ENCODE data around the gene MATN1.
A peak's percentile ranks its signal among the peaks of the same experiment; 100 is the strongest.

The MATN1 gene

DNA sequence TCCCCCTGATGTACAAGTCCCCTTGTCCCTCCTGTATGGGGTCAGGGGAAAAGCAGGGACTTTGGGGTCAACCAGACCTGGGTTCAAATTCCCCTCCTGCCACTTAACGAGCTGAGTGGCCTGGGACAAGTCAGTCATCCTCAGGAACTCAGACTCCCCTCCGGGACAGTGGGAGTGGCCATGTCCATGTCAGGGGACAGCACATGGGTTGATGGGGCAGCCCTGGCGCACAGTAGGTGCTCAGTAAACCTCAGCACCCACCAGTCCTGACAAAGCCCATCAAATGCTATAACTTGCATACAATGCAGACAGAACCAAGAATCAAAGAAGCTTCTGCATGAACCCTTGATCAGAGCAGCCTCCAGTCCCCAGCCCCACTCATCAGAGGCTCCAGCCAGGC, 30.0 kb downstream of the MATN1 start:
- DNase-seq, result no peak
- Histone ChIP-seq H3K36me3 (no peaks in the 10 kb centered on the region), H3K9me3 (ENCODE audit: severe bottlenecking) (no peaks in the 10 kb centered on the region), H3K27me3 (ENCODE audit: insufficient read depth, low read depth, severe bottlenecking) (no peaks in the 10 kb centered on the region), H3K4me3 (ENCODE audit: low read depth, low read length) (no peak overlapping the region), H3K27ac (no peak overlapping the region)
- TF ChIP-seq, protein P1, sequence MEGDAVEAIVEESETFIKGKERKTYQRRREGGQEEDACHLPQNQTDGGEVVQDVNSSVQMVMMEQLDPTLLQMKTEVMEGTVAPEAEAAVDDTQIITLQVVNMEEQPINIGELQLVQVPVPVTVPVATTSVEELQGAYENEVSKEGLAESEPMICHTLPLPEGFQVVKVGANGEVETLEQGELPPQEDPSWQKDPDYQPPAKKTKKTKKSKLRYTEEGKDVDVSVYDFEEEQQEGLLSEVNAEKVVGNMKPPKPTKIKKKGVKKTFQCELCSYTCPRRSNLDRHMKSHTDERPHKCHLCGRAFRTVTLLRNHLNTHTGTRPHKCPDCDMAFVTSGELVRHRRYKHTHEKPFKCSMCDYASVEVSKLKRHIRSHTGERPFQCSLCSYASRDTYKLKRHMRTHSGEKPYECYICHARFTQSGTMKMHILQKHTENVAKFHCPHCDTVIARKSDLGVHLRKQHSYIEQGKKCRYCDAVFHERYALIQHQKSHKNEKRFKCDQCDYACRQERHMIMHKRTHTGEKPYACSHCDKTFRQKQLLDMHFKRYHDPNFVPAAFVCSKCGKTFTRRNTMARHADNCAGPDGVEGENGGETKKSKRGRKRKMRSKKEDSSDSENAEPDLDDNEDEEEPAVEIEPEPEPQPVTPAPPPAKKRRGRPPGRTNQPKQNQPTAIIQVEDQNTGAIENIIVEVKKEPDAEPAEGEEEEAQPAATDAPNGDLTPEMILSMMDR (IDR thresholded peaks at IDR 0.05; ENCODE audit: low read depth, low read length), result no peak

DNA sequence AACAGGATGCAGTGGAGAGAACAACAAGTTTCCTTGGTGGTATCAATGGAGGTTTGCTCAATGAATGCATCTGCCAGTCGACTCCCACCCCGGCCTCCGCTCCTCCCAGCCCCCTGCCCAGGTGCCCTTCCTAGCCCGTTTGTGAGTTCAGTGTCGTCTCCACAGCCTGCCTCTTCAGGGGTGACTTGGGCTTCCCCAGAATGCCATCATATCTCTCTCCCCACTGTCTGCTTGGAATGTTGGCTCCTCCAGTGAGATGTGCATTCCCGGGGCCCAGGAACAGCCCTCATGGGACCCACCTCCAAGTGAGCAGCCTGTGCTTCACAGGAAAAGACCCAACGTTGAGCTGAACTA, 30.5 kb downstream of the MATN1 start:
- no peak overlapping the region for H3K27ac ChIP-seq
- DNase-seq, result no peak
- TF ChIP-seq, protein P1 (IDR thresholded peaks at IDR 0.05; ENCODE audit: low read depth, low read length), result no peak
- H3K4me3 ChIP-seq (ENCODE audit: low read depth, low read length), result no peak overlapping the region
- H3K9me3 ChIP-seq (ENCODE audit: severe bottlenecking), result no peaks in the 10 kb centered on the region
- no peaks in the 10 kb centered on the region for H3K27me3 ChIP-seq (ENCODE audit: insufficient read depth, low read depth, severe bottlenecking)
- no peaks in the 10 kb centered on the region for H3K36me3 ChIP-seq

DNA sequence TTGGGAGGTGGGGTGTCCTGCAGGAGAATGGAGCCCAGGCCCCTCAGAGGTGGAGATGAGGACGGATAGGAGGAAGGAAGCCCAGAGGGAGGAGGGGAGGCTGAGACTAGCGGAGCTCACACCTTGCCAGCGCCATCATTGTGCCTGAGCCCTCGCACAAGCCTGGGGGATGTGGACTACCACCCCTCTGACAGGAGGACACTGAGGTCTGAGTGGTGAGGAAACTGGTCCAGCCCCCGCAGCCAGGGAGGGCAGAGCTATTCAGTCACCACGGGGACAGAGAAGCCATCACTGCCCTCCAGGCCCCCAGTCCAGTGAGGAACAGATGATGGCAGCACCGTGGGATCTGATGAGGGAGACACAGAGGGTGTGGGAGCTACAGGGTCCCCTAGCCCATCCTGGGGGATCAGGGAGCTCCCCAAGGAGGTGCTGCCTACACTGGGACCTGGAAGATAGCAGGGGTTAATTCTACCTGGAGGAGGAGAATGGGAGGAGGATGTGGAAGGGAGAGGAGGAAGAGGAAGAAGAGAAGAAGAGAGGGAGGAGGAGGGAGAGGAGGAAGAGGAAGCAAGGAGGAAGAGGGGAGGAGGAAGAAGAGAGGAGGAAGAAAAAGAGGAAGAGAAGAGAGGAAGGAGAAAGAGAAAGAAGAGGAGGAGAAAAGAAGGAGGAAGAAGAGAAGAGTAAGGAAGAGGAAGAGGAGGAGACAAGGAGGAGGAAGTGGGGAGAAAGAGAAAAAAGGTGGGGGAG, 31.0 kb downstream of the MATN1 start:
- TF ChIP-seq, protein P1 (IDR thresholded peaks at IDR 0.05; ENCODE audit: low read depth, low read length), result no peak
- Histone ChIP-seq H3K4me3 (ENCODE audit: low read depth, low read length) (no peak overlapping the region), H3K27me3 (ENCODE audit: insufficient read depth, low read depth, severe bottlenecking) (no peaks in the 10 kb centered on the region), H3K27ac (no peak overlapping the region), H3K36me3 (no peaks in the 10 kb centered on the region), H3K9me3 (ENCODE audit: severe bottlenecking) (no peaks in the 10 kb centered on the region)
- DNase-seq, result peak; percentile 6

DNA sequence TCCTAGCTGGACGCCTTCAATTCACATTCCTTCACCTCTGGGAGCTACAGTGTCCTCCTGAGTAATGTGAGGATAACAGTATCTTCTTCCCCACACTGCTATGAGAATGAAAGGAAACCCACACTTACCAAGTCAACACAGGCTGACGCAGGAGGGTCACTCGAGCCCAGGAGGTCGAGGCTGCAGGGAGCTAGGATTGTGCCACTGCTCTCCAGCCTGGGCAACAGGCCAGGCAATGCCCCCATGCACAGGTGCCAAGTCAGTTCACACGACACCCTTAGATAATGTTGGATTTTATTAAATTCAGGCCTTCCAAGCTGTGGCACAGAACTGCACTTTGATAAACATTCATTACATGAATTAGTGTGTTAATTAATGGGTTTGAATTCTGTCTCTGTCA, 31.9 kb downstream of the MATN1 start:
- Histone ChIP-seq H3K4me3 (ENCODE audit: low read depth, low read length) (no peak overlapping the region), H3K27ac (no peak overlapping the region), H3K36me3 (no peaks in the 10 kb centered on the region), H3K9me3 (ENCODE audit: severe bottlenecking) (no peaks in the 10 kb centered on the region), H3K27me3 (ENCODE audit: insufficient read depth, low read depth, severe bottlenecking) (no peaks in the 10 kb centered on the region)
- DNase-seq, result peak; percentile 0
- TF ChIP-seq, protein P1 (IDR thresholded peaks at IDR 0.05; ENCODE audit: low read depth, low read length), result no peak

DNA sequence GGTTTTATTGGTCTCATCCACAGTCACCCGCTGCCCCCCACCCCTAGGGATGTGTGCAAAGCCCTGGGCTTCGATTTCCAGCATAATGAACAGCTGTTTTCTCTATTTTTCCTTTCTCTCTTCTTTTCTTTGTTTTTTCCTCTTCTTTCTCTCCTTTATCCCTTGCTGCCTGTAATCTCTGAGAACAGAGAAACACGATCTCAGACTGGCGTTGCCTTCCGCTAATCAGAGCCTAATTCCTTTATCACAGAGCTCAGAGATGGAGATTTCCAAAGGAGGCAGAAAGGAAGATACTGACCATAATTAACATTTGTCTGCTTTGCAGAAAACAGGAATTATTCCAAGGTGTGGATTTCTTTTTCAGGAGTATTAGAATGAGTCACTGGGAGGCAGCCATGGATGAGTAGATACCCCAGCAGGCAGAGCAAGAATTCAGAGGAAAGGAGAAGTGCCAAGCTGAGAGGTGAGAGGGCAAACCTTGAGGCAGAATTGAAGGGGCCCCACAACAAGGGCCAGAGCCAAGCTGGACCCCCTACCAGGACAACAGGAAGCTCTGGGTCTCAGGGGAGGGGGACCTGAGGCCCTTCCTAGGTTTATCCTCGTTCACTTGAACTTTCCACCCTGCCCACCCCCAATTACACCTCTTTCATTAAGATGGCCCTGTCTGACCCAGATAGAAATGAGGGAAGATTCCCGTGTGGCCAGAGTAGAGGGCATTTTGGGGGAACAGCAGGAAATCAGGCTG, 33.3 kb downstream of the MATN1 start:
- TF ChIP-seq, protein P1 (IDR thresholded peaks at IDR 0.05; ENCODE audit: low read depth, low read length), result no peak
- H3K27me3 ChIP-seq (ENCODE audit: insufficient read depth, low read depth, severe bottlenecking), result no peaks in the 10 kb centered on the region
- DNase-seq, result peak; percentile 11
- H3K27ac ChIP-seq, result peak overlapping the region; percentile 53
- H3K9me3 ChIP-seq (ENCODE audit: severe bottlenecking), result no peaks in the 10 kb centered on the region
- H3K36me3 ChIP-seq, result no peaks in the 10 kb centered on the region
- no peak overlapping the region for H3K4me3 ChIP-seq (ENCODE audit: low read depth, low read length)

Measured in WERI-Rb-1 (cell line).